Sciatic nerve (tissue), 2 donors: ENCODE measurements around the gene NAA15. TPM values are rescaled to one million over a fixed set of nuclear protein-coding genes. Genes with fewer than 3 reads are reported as not detected.
"Not testable (repeated sequence)": the region's sequence is repeated elsewhere in the genome, so short reads cannot be mapped to it uniquely, and the experiment has no call there.

Source experiments
- ATAC-seq: fragments of 200-7000 bp; cut with Tn5 transposase; one replicate; pipeline ENCODE4 v1.9.1; 2020; ENCODE audit warnings: mild to moderate bottlenecking, moderate library complexity
- DNase-seq: peaks from one replicate; pipeline ENCODE4 v3.0.0-alpha.2; 2020; ENCODE audit warnings: low spot score
- intact Hi-C: fragments of 100-400 bp; cut with DNase I; formaldehyde crosslinking; loops from one replicate; pipeline ENCODE4 v1.14.2; 2022
- total RNA-seq: library from RNA; stranded (reverse); fragmentation: NEBNext Ultra II Directional; extraction: Animal tissue kit (Norgen Biotek cat#: 25700); gene quantifications from one replicate; pipeline ENCODE4 v1.2.1, GENCODE V29; 2021
- donor health status: DM: no; HTN: no; CAD: no.
- donor health status: DM: no; HTN: no; CAD: no.

NAA15 gene
- total RNA-seq, 1 donor from 2014 or later: 41.9 TPM

DNA sequence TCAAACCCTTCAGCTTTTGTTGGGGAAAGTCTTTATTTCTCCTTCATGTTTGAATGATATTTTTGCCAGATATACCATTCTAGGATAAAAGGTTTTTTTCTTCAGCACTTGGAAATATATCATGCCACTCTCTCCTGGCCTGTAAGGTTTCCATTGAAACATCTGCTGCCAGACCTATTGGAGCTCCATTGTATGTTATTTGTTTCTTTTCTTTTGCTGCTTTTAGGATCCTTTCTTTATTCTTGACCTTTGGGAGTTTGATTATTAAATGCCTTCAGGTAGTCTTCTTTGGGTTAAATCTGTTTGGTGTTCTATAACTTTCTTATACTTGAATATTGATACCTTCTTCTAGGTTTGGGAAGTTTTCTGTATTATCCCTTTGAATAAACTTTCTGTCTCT lies 167.5 kb downstream of the NAA15 start:
- DNase-seq, intact Hi-C loops, ATAC-seq: not testable (repeated sequence)

GRCh38 chr4:139469216-139469615 lies 167.9 kb downstream of the NAA15 start:
- no peak for DNase-seq
- intact Hi-C loops: no loop called here
- no peak for ATAC-seq

Other genes with a start within 250 kb of the NAA15 start
- 81.0 TPM for gene ELF2, start 124.3 kb upstream of the NAA15 start, total RNA-seq
- 1.4 TPM for gene MGARP, start 21.3 kb upstream of the NAA15 start, total RNA-seq
- 36.5 TPM for gene NDUFC1, start 972 bp downstream of the NAA15 start, total RNA-seq
- 13.8 TPM for gene RAB33B, start 152.6 kb downstream of the NAA15 start, total RNA-seq